Common myeloid progenitor, CD34-positive (primary cell): ENCODE measurements around the gene IL36G.

Experiments used
- CTCF ChIA-PET: fragments of 350-600 bp; sonication (Branson Sonifier 250); formaldehyde crosslinking; loops from one replicate; lab custom pipeline; 2021; ENCODE audit warnings: antibody characterized with exemption; lab: Charles Lee
- POLR2A ChIA-PET: fragments of 350-600 bp; sonication (Branson Sonifier 250); formaldehyde crosslinking; loops from one replicate; lab custom pipeline; 2021; ENCODE audit warnings: antibody characterized with exemption; lab: Charles Lee
- DNase-seq, 3 donors: peaks; one replicate each; pipeline versions ENCODE4 v3.0.0 to v3.0.0-alpha.2; 2013
- H3K27ac ChIP-seq, 2 experiments: 1 replicate in 1 of 2; 2 replicates in 1 of 2; pipeline ENCODE4 v1.7.0; 2013; ENCODE audit warnings: inconsistent platforms in 2 of 2, low read length in 2 of 2, mild to moderate bottlenecking in 2 of 2, low read depth in 1 of 2, moderate library complexity in 1 of 2; ENCODE audit not compliant: severe bottlenecking in 2 of 2, insufficient read depth in 1 of 2, poor library complexity in 1 of 2
- H3K27me3 ChIP-seq, 5 experiments: replicated peaks in 2 of 5; 1 replicate in 3 of 5; 2 replicates in 2 of 5; pipeline versions ENCODE4 v1.6.1 to v1.7.0; 2013; ENCODE audit warnings: low read length in 4 of 5, mild to moderate bottlenecking in 2 of 5, moderate library complexity in 2 of 5, inconsistent platforms in 1 of 5; ENCODE audit not compliant: insufficient read depth in 5 of 5, control insufficient read depth in 4 of 5
- H3K36me3 ChIP-seq, 4 experiments: 1 replicate in 2 of 4; 2 replicates in 2 of 4; pipeline versions ENCODE4 v1.6.1 to v1.7.0; 2013; ENCODE audit warnings: low read length in 3 of 4, control low read depth in 1 of 4, mild to moderate bottlenecking in 1 of 4; ENCODE audit not compliant: control insufficient read depth in 4 of 4, insufficient read depth in 4 of 4
- H3K4me1 ChIP-seq, 4 experiments: 1 replicate in 3 of 4; 2 replicates in 1 of 4; pipeline versions ENCODE4 v1.6.1 to v1.7.1; 2013; ENCODE audit warnings: low read length in 3 of 4, mild to moderate bottlenecking in 3 of 4, control low read depth in 1 of 4, inconsistent platforms in 1 of 4, moderate library complexity in 1 of 4; ENCODE audit not compliant: control insufficient read depth in 4 of 4, insufficient read depth in 4 of 4; ENCODE audit errors: control extremely low read depth in 1 of 4
- H3K4me3 ChIP-seq, 7 experiments: 1 replicate in 4 of 7; 2 replicates in 3 of 7; pipeline versions ENCODE4 v1.5.1 to v1.7.0; 2013; ENCODE audit warnings: mild to moderate bottlenecking in 7 of 7, low read length in 6 of 7, moderate library complexity in 6 of 7, inconsistent platforms in 2 of 7, low read depth in 2 of 7, control low read depth in 1 of 7; ENCODE audit not compliant: insufficient read depth in 4 of 7, control insufficient read depth in 1 of 7; ENCODE audit errors: extremely low read depth in 1 of 7
- H3K9me3 ChIP-seq, 5 experiments: 1 replicate in 4 of 5; 2 replicates in 1 of 5; pipeline versions ENCODE4 v1.6.1 to v1.7.1; 2013; ENCODE audit warnings: low read length in 4 of 5, mild to moderate bottlenecking in 2 of 5, inconsistent platforms in 1 of 5, low read depth in 1 of 5, moderate library complexity in 1 of 5; ENCODE audit not compliant: control insufficient read depth in 4 of 5, insufficient read depth in 2 of 5; ENCODE audit errors: control extremely low read depth in 1 of 5
- WGBS: methylation state at CpG from one replicate; pipeline ENCODE4 v1.1.5; 2013; ENCODE audit not compliant: insufficient coverage; 5-methylcytosine and 5-hydroxymethylcytosine counted together

IL36G gene

GRCh38 chr2:112954364-112954763, 23.4 kb upstream of the IL36G start:
- 96% methylated on average over 7 of the region's 7 CpGs for WGBS
- POLR2A ChIA-PET, result no interaction called here
- CTCF ChIA-PET, result interaction anchor here (0.7 to 4.5 kb wide), 6 partner anchors 9 to 228 kb away, joined by 3 to 17 read pairs (median 6); no protein-coding TSS in a partner anchor
- Histone ChIP-seq H3K27ac (no peak overlapping the region), H3K9me3 (no peaks in the 10 kb centered on the region), H3K36me3 (no peaks in the 10 kb centered on the region), H3K4me3 (no peak overlapping the region), H3K4me1 (peaks cover 0 to 3% (median 0%) of the 10 kb centered on the region in 4 experiments), H3K27me3 (no peaks in the 10 kb centered on the region)
- no peak for DNase-seq

DNA sequence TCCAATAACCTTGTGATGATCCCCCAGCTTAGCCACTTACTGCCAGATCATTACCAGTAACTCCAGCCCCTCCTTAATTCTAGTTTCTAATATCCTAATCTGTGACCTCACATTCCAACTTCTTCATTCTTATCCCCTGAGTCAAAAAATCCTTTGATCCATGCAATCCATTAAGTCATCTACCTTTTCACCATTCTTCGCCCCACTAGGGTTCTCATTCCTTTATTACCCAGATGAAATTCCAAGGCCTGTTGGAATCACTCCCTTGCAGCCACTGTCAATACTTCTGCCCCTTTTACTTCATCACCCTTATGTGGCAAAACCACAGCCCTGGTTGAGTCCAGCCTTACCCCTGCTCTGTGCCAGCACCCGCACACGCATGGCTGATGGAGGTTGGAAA, 20.3 kb upstream of the IL36G start:
- ChIA-PET CTCF (interaction anchor here (1.0 to 4.5 kb wide), 2 partner anchors 12 to 205 kb away, joined by 3 to 17 read pairs; no protein-coding TSS in a partner anchor), POLR2A (no interaction called here)
- H3K4me1 ChIP-seq, result peaks cover 0 to 3% (median 0%) of the 10 kb centered on the region in 4 experiments
- H3K9me3 ChIP-seq, result no peaks in the 10 kb centered on the region
- H3K36me3 ChIP-seq, result no peaks in the 10 kb centered on the region
- DNase-seq, result no peak
- 96% methylated on average over 3 of the region's 3 CpGs for WGBS
- H3K27ac ChIP-seq, result no peak overlapping the region
- H3K4me3 ChIP-seq, result no peak overlapping the region
- H3K27me3 ChIP-seq, result no peaks in the 10 kb centered on the region

- peak; percentile 59 to 83 (median 61) for DNase-seq
- Histone ChIP-seq H3K4me1 (peaks cover 0 to 3% (median 0%) of the 10 kb centered on the region in 4 experiments), H3K9me3 (no peaks in the 10 kb centered on the region), H3K4me3 (no peak overlapping the region), H3K27ac (no peak overlapping the region), H3K27me3 (no peaks in the 10 kb centered on the region), H3K36me3 (no peaks in the 10 kb centered on the region)
- POLR2A ChIA-PET, result no interaction called here
- 63% methylated on average over 7 of the region's 9 CpGs for WGBS
- CTCF ChIA-PET, result interaction anchor here (0.6 to 2.0 kb wide), 12 partner anchors 11 to 742 kb away, joined by 3 to 8 read pairs (median 3); no protein-coding TSS in a partner anchor
These were observed 19.2 kb upstream of the IL36G start for GRCh38 chr2:112958428-112959108.

DNA sequence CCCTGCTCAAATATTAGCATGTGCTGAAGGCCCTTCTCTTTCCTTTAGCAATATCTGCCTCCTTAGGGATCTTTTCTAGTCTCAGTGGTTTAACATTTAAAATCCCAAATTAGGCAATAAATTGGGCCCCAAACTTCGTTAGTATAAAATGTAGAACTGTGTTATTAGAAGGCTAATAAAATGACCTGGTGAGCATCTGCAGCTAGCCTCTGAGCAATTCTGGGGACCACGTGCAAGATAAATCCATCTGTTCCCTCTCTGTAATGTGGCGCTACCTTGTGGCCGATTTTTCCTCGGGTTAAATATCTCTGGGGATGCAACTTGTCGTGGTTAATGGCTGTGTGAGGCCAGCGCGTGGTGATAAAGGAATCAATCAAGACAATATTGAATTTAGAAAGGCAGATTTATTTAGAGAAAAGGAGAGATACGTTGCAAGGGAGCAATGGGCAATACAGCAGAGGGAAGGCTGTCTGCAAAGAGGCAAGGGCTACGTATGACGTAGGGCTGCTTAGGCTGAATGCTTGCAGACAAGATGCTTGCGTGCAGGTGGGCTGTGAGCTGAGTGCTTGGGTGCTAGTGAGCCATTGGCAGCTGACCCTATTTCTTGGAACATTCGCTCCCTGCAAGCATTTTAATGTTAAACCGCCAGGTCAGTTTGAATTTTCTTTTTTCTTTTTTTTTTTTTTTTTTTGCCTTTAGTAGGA, 18.5 kb upstream of the IL36G start:
- CTCF ChIA-PET, result interaction anchor here (0.6 to 2.0 kb wide), 11 partner anchors 12 to 743 kb away, joined by 3 to 8 read pairs (median 3); no protein-coding TSS in a partner anchor
- no peaks in the 10 kb centered on the region for H3K27me3 ChIP-seq
- H3K4me1 ChIP-seq, result peaks cover 0 to 3% (median 0%) of the 10 kb centered on the region in 4 experiments
- POLR2A ChIA-PET, result no interaction called here
- WGBS, result 73% methylated on average over 13 of the region's 14 CpGs
- H3K36me3 ChIP-seq, result no peaks in the 10 kb centered on the region
- H3K27ac ChIP-seq, result no peak overlapping the region
- DNase-seq, result peak; percentile 22 to 46 (median 45)
- no peaks in the 10 kb centered on the region for H3K9me3 ChIP-seq
- H3K4me3 ChIP-seq, result no peak overlapping the region

DNA sequence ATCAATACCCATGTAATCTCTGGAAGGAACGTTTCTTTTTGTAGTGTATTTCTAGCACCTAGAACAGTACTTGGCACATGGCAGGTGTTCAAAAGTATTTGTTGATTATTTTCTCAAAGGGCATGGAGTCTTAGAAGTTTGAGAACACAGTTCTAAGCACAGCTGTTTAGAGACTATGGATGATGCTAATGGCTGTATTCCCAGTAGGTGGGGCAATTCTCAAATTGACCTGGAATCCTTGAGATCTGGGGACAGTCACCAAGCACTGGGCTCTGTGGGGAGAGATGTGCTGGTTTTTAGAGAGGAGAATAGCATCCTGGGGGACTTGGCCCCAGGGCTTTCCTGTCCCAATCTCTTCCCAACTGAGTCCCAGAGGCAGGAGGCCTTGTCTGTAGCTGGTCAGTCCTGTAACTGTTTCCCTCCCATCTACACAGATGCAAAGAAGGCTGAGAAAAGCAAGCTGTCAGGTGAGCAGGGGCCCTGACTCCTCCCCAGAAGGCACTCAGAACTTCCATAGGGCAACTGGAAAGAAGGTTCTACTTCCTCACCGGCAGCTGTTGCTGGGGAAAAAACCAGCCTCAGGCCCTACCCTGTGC, 17.5 kb upstream of the IL36G start:
- no peak overlapping the region for H3K4me3 ChIP-seq
- ChIA-PET CTCF (interaction anchor here (0.9 to 3.1 kb wide), 5 partner anchors 11 to 236 kb away, joined by 3 to 10 read pairs (median 4); no protein-coding TSS in a partner anchor), POLR2A (no interaction called here)
- H3K27ac ChIP-seq, result no peak overlapping the region
- H3K4me1 ChIP-seq, result peaks cover 0 to 3% (median 0%) of the 10 kb centered on the region in 4 experiments
- no peaks in the 10 kb centered on the region for H3K27me3 ChIP-seq
- no peak for DNase-seq
- WGBS, result no CpG with 5 or more reads among the region's 2 CpGs
- no peaks in the 10 kb centered on the region for H3K36me3 ChIP-seq
- no peaks in the 10 kb centered on the region for H3K9me3 ChIP-seq

DNA sequence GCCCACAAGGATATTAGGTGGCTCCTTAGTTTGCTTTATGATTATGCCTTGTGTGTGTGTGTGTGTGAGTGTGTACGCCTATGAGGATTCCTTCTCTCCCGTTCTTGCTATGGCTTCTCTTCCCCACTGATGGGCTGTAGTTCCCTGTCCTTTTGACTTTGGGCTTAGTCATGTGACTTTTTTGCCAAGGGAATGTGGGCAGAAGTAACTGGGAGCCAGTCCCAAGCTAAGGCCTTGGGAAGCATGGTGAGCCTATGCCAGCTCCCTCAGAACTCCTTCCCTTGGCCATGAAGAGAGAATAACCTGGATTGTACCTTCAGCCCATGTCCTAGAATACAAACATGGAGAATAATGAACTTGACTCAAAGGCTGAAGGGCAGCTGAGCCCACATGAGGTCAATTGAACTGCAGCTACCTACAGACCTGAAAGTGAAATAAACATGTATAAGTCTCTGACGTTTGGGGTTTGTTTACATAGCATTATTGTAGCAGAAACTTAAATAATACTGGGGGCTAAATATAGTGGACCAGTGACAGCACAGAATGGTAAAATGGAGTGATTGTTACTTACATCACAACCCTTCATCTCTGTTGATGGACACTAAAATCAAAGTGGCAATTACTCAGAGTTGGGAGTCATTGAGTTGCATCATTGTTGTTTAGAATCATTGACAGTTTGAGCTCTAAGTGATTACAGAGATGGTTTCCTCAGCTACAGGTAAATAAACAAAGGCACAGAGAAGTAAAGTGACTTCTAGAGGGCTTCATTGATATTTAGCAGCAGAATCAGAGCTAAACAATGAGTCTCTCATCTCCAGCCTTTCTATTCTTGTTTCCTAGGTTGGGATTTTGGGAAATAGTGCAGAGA, 15.3 kb upstream of the IL36G start:
- no peaks in the 10 kb centered on the region for H3K36me3 ChIP-seq
- H3K4me1 ChIP-seq, result peaks cover 0 to 3% (median 0%) of the 10 kb centered on the region in 4 experiments
- POLR2A ChIA-PET, result no interaction called here
- DNase-seq, result no peak
- CTCF ChIA-PET, result interaction anchor here (0.6 to 3.1 kb wide), 4 partner anchors 10 to 213 kb away, joined by 3 to 10 read pairs (median 4); no protein-coding TSS in a partner anchor
- no peaks in the 10 kb centered on the region for H3K9me3 ChIP-seq
- no peak overlapping the region for H3K4me3 ChIP-seq
- no peak overlapping the region for H3K27ac ChIP-seq
- no peaks in the 10 kb centered on the region for H3K27me3 ChIP-seq
- WGBS, result 100% methylated on average over 1 of the region's 3 CpGs
